HG02970 (cell line): ENCODE measurements around the gene UBE2M.
A peak's percentile ranks its signal among the peaks of the same experiment; 100 is the strongest.
"Not testable (repeated sequence)": the region's sequence is repeated elsewhere in the genome, so short reads cannot be mapped to it uniquely, and the experiment has no call there.

Experiments used
- ATAC-seq: cut with Tn5 transposase; IDR thresholded peaks from one replicate; pipeline ENCODE4 v1.9.1; 2021; ENCODE audit warnings: mild to moderate bottlenecking, moderate library complexity, moderate number of reproducible peaks; ENCODE audit not compliant: unreplicated experiment, low FRiP score

UBE2M gene

GRCh38 chr19:58543826-58544590 is 14.4 kb downstream of the UBE2M start, which contains the start of gene TRIM28:
Gene TRIM28 (plus strand): TSS chr19:58544064. CDS start chr19:58544758, 694 bp downstream.
- ATAC-seq = peak; percentile 87

- ATAC-seq = not testable (repeated sequence)
Measured at GRCh38 chr19:58542641-58543372, 15.6 kb downstream of the UBE2M start.

GRCh38 chr19:58539169-58539559 is 19.2 kb downstream of the UBE2M start:
- not testable (repeated sequence) for ATAC-seq

GRCh38 chr19:58538257-58539168 is 19.9 kb downstream of the UBE2M start:
- ATAC-seq = no peak

- ATAC-seq = no peak
Measured at GRCh38 chr19:58536852-58537798, 21.3 kb downstream of the UBE2M start.

- no peak for ATAC-seq
Measured at GRCh38 chr19:58535857-58536256, 22.6 kb downstream of the UBE2M start.

GRCh38 chr19:58531034-58531840 is 27.2 kb downstream of the UBE2M start:
- ATAC-seq = no peak

GRCh38 chr19:58529405-58529804 is 29.0 kb downstream of the UBE2M start:
- no peak for ATAC-seq

GRCh38 chr19:58522709-58523108 is 35.7 kb downstream of the UBE2M start:
- no peak for ATAC-seq

GRCh38 chr19:58521651-58522050 is 36.8 kb downstream of the UBE2M start:
- no peak for ATAC-seq

GRCh38 chr19:58520257-58520599 is 38.2 kb downstream of the UBE2M start:
- no peak for ATAC-seq

- ATAC-seq = peak; percentile 84
Measured at GRCh38 chr19:58519355-58520256, 38.8 kb downstream of the UBE2M start, which contains the start of gene ZBTB45. Gene ZBTB45 (minus strand): TSS chr19:58519810. CDS start chr19:58517673, 2,137 bp downstream.

GRCh38 chr19:58519087-58519354 is 39.4 kb downstream of the UBE2M start:
- no peak for ATAC-seq

GRCh38 chr19:58518256-58519086 is 39.9 kb downstream of the UBE2M start:
- ATAC-seq = no peak

- no peak for ATAC-seq
Measured at GRCh38 chr19:58516964-58517833, 41.2 kb downstream of the UBE2M start.

- no peak for ATAC-seq
Measured at GRCh38 chr19:58516246-58516836, 42.1 kb downstream of the UBE2M start.
